ENCODE results near the gene MARK2. TPM values are rescaled to one million over a fixed set of nuclear protein-coding genes. Genes with fewer than 3 reads are reported as not detected.
A peak's percentile ranks its signal among the peaks of the same experiment; 100 is the strongest.

Gene MARK2
- total RNA-seq, 1 donor from 2014 or later: 25.2 TPM

GRCh38 chr11:63829823-63830489 is 9.0 kb upstream of the MARK2 start:
- no peak for DNase-seq (ENCODE audit: low read depth)

GRCh38 chr11:63831326-63831725 is 7.6 kb upstream of the MARK2 start:
- no peak for DNase-seq (ENCODE audit: low read depth)

DNA sequence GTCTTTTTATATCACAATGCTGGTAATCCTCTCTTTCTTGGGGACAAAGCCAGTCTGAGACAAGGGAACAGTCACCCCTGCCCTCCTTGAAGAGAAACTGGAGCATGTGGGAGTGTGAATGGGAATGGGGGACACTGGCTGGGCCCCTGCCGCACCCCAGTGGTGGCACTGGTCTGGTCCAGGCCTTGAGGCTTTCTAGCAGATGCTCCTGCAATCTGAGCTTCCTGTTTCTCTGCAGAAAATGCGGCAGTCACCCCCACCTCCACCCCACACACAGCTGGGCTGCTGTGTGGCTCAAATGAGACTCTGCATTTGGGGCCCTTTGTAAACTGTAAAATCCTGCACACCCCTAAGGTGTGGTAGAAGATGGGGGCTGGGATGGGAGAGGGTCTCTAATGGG is 6.6 kb upstream of the MARK2 start:
- no peak for DNase-seq (ENCODE audit: low read depth)

GRCh38 chr11:63833048-63833447 is 5.9 kb upstream of the MARK2 start:
- no peak for DNase-seq (ENCODE audit: low read depth)

DNA sequence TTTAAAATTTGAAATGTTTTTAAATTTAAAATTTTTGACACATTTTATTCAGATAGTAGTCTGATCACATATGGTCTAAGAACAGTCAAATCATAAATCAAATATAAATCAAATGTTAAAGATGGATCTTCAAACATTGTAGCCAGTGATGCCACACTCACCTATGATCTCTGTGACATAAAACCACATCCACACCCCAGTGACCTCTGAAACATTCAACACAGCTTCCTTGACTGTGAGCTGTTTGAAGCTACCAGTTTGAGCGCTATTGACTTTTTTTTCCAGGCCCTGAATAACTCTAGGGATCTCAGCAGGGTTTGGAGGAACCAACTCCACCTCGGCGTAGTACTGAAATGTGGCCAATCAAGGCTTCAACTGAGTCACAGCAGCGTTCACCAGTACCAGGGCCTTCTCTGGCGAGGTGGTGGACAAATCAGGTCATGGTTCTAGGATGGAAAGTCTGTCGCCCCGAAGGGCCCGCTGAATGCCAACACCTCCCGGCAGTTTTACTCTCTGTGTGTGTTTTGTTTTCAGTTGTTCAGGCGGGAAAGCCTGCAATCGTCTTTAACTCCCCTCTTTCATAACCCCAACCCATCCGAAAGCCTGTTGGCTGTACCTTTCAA is 4.3 kb upstream of the MARK2 start:
- DNase-seq (ENCODE audit: low read depth): no peak

DNA sequence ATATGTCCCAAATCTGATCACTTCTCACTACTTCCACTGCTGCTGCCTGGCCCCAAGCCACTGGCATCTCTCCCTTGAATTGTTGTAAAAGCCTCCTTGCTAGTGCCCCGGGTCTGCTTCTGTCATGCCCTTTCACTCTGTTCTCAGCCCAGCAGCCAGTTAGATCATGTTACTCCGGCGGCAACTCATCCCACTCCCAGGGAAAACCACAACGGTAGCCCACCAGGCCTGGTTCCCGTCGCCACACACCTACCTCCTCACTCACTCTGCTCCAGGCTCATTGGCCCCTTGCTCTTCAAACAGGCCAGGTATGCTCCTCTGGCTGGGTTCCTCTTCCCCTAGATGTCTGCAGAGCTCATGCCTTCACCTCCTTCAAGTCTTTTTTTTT is 3.8 kb upstream of the MARK2 start:
- DNase-seq (ENCODE audit: low read depth): no peak

DNA sequence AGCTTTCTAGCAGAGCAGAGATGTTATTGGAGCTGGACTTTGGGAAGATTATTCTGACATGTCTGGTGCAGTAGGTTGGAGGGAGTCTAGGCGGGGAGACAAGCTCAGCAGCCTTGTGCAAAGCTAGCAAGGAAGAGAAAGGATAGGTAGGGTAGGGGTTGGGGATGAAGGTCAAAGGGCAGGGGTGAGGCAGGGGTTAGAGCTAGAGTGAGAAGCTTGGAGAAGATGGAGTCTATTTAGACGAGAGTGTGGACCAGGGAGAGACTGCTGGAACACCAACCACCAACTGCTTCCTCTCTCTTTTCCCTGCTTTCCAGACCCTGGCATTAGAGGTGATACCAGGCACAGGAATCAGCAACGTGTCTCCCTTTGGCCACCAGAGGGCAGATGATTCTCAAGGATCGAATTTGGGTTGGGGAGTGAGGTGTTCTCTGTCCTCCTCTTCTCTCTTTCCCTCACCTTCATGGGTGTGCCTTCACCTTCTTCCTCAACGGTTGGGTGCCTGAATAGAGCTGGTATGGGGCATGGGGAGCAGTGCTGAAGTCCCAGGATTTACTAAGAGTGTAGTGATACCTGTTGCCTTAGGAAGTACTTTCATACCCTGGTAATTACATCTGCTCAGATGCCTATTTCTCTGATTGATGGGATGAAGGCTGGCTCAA is 1.8 kb upstream of the MARK2 start:
- DNase-seq (ENCODE audit: low read depth): peak; percentile 60

- DNase-seq (ENCODE audit: low read depth): no peak
Measured at GRCh38 chr11:63837739-63838138, 1.2 kb upstream of the MARK2 start.

GRCh38 chr11:63838150-63838677 is 696 bp upstream of the MARK2 start:
- DNase-seq (ENCODE audit: low read depth): peak; percentile 90

DNA sequence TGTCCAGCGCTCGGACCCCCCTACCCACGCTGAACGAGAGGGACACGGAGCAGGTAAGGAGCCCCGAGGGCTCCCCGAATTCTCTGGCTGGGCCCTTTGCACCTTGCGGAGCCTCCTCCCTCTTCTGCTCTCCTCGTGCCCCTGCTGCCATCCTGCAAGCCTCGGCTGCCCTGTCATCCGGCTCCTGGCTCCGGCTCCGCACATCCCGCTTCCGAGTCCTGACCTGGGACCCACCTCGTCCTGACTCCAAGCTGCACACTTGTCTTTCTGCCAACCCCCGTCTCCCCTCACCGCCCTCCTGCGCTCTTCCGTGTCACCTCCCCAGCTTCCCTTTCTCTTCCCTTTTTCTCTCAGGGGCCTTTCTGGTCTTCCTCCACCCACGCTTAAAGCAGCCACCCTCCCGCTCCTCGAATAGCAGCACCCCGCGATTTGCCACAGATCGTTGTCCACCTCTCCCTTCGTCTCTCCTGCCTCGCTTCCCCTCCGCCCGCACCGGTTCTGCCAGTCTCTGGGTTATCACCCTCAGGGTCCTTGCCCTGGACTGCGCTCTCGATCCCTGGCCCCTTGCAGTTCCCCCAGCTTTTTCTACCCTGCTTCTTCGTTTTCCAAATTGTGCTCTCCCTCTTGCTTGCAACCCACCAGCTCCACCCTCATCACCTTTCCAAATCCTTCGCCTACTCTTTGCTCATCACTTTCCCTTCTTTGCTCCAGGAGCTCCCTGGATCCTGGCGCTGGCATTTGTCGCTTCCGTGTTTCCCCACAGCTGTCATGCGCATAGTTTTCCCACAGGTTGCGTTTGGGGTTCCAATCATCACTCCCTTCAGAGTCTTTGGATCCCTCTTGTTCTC is 822 bp downstream of the MARK2 start:
- DNase-seq (ENCODE audit: low read depth): no peak

DNA sequence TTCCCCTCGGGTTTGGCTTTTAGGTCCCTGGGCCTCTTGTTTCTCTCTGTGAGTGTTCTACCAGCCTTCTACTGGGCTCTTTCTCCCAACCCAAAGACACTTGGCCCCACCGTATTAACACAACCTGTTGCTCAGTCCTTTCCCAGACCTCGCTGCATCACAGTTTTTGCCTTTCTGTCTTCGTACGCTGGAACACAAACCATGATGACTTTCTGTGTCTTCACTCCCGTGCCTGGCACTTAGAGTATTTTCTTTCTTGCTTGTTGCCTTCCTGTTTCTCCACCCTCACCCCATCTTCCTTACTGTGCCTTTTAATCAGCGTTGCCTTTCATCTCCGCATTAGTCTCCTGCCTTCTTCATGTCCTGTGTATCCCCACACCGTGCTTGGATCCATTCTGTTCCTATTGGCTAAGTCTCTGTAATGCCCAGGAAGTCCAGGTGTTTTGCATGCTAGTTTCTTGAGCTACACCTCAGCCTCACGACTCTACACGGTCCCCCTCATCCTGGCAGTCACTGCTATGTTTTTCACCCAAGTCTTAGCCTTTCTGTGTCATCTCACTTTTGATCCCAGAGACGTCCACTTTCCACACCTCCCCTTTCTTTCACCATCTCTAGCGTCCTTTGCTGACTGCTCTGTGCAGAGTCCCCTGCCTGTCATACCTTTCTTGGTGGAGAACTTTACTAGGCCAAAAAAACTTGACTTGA is 1.6 kb downstream of the MARK2 start:
- DNase-seq (ENCODE audit: low read depth): no peak

GRCh38 chr11:63841554-63841953 is 2.6 kb downstream of the MARK2 start:
- peak; percentile 89 for DNase-seq (ENCODE audit: low read depth)

- no peak for DNase-seq (ENCODE audit: low read depth)
Measured at GRCh38 chr11:63843041-63843440, 4.1 kb downstream of the MARK2 start.

GRCh38 chr11:63844836-63845235 is 5.9 kb downstream of the MARK2 start:
- DNase-seq (ENCODE audit: low read depth): no peak

- peak; percentile 83 for DNase-seq (ENCODE audit: low read depth)
Measured at GRCh38 chr11:63845303-63845702, 6.4 kb downstream of the MARK2 start.

DNA sequence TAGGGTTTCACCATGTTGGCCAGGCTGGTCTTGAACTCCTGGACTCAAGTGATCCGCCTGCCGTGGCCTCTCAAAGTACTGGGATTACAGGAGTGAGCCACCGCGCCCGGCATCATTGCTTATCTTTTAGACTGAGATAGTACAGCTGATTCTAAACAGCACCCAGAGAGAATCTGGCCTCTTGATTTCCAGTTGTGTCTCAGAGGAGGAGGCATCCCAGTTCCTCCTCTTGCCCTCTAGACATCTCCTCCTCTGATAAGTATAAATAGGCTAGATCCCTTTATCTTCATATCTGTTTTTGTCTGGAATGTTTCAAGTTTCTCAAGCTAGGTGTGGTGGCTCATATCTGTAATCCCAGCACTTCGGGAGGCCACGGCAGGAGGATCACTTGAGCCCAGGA is 7.0 kb downstream of the MARK2 start:
- DNase-seq (ENCODE audit: low read depth): no peak

DNA sequence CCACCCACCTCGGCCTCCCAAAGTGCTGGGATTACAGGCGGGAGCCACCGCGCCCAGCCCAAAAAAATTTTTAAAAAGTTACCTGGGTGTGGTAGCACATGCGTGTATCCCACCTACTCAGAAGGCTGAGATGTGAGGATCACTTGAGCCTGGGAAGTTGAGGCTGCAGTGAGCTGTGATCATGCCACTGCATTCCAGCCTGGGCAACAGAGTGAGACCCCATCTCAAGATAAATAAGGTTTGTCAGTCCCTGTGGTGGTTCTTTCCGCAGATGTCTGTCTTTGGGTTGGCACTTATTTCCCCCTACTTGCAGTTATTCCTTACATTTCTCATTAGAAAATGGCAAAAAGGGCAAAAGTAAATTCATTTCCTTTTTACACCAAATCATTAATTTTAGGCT is 8.0 kb downstream of the MARK2 start:
- DNase-seq (ENCODE audit: low read depth): no peak

GRCh38 chr11:63847363-63847762 is 8.5 kb downstream of the MARK2 start:
- DNase-seq (ENCODE audit: low read depth): no peak

GRCh38 chr11:63849691-63850090 is 10.8 kb downstream of the MARK2 start:
- no peak for DNase-seq (ENCODE audit: low read depth)

- no peak for DNase-seq (ENCODE audit: low read depth)
Measured at GRCh38 chr11:63850920-63851319, 12.0 kb downstream of the MARK2 start.

DNA sequence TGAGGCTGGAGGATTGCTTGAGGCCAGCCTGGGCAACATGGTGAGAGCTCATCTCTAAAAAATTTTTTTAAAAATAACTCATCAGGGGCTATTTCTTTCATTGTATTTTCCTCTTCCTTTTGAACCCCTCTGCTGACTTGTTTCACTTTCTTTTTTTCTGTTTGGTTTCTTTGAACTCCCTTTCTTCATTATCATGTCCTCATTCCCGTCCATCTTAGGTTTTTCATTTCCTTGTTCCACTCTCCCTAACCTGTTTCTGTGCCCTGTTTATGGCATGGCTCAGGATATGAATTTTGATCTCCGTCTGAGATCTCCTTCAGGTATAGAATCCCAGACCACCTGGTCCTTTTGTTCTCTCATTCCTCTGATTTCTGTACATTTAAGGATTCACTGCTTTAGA is 12.5 kb downstream of the MARK2 start:
- DNase-seq (ENCODE audit: low read depth): no peak

- no peak for DNase-seq (ENCODE audit: low read depth)
Measured at GRCh38 chr11:63853476-63853875, 14.6 kb downstream of the MARK2 start.
